Heart right ventricle (tissue), 16 donors: ENCODE results near the gene HDAC1. TPM values are rescaled to one million over a fixed set of nuclear protein-coding genes. Genes with fewer than 3 reads are reported as not detected.
A peak's percentile ranks its signal among the peaks of the same experiment; 100 is the strongest.

Source experiments
- ATAC-seq, 8 donors: fragments of 200-7000 bp; cut with Tn5 transposase; one replicate each; pipeline ENCODE4 v1.9.1; 2020; ENCODE audit warnings: mild to moderate bottlenecking in 8 of 8, moderate library complexity in 8 of 8, moderate number of reproducible peaks in 1 of 8
- DNase-seq, 2 donors: peaks; one replicate each; pipeline ENCODE4 v3.0.0-alpha.2; 2020
- H3K27ac ChIP-seq, 10 donors: fragments of 200-600 bp; sonication (generic) in 2 of 10; one replicate each; pipeline versions ENCODE4 v1.5.0 to v1.8.0; 2020 to 2022; ENCODE audit warnings: mild to moderate bottlenecking in 3 of 10
- H3K27me3 ChIP-seq, 7 donors: fragments of 200-600 bp; one replicate each; pipeline ENCODE4 v1.8.0; 2021 to 2022; ENCODE audit warnings: mild to moderate bottlenecking in 2 of 7
- H3K36me3 ChIP-seq, 9 donors: fragments of 200-600 bp; sonication (generic) in 1 of 9; one replicate each; pipeline versions ENCODE4 v1.5.0 to v1.8.0; 2020 to 2022; ENCODE audit warnings: mild to moderate bottlenecking in 2 of 9
- H3K4me1 ChIP-seq, 9 donors: fragments of 200-600 bp; sonication (generic) in 1 of 9; one replicate each; pipeline versions ENCODE4 v1.5.0 to v1.8.0; 2020 to 2022; ENCODE audit warnings: mild to moderate bottlenecking in 4 of 9
- H3K4me3 ChIP-seq, 10 donors: fragments of 200-600 bp; sonication (generic) in 2 of 10; one replicate each; pipeline versions ENCODE4 v1.5.0 to v1.8.0; 2020 to 2022; ENCODE audit warnings: mild to moderate bottlenecking in 7 of 10, moderate library complexity in 2 of 10
- H3K9me3 ChIP-seq, 11 donors: fragments of 200-600 bp in 10 of 11; sonication (generic) in 2 of 11; one replicate each; pipeline versions ENCODE4 v1.5.0 to v1.8.0; 2013 to 2022; ENCODE audit warnings: mild to moderate bottlenecking in 2 of 11, control low read depth in 1 of 11, moderate library complexity in 1 of 11
- WGBS, 2 donors: extraction: QIAGEN DNeasy Blood & Tissue Kit; methylation state at CpG; one replicate each; pipeline ENCODE4 v1.1.7; 2013; ENCODE audit warnings: inconsistent platforms in 1 of 2; 5-methylcytosine and 5-hydroxymethylcytosine counted together
- intact Hi-C, 10 donors: fragments of 100-400 bp; cut with DNase I; formaldehyde crosslinking; loops; one replicate each; pipeline versions ENCODE4 v1.11.1 to v1.14.2; 2022
- polyA plus RNA-seq, 2 donors: library from polyadenylated mRNA; stranded (reverse); fragments of 200-250 nt; gene quantifications; one replicate each; pipeline ENCODE4 v1.2.3, GENCODE V29; 2013
- total RNA-seq, 10 donors: library from RNA; stranded (reverse); fragmentation: NEBNext Ultra II Directional in 3 of 10; extraction: Animal tissue kit (Norgen Biotek cat#: 25700) in 3 of 10; gene quantifications; one replicate each; pipeline versions ENCODE4 v1.2.1 to v1.2.4, GENCODE V29; 2021 to 2023
- TF ChIP-seq, protein P1 (sequence below), 9 donors: fragments of 200-600 bp; sonication (generic) in 2 of 9; IDR thresholded peaks; one replicate each; pipeline versions ENCODE4 v1.5.0 to v1.8.0; 2021 to 2022; ENCODE audit warnings: antibody characterized with exemption in 9 of 9, mild to moderate bottlenecking in 5 of 9, moderate library complexity in 1 of 9
- donor health status: Arrhythmogenic right ventricular cardiomyopathy.
- donor health status: ischemic (EF 13 %, LVEDD 7.1; RV severe dilation, severe dysfunction).
- donor health status: healthy with polysubstance abuse.
- donor health status: DM: no; HTN: yes; CAD: no.
- donor health status: DM: no; HTN: no; CAD: no.
- donor health status: ischemic (EF 25% LVEDD 6.9; RV normal size, moderate dysfunction).
- donor health status: ischemic (EF 25% LVEDD 5.7; RV mildly dilated, moderate dysfunction).
- donor health status: healthy.
- donor health status: DM: yes; HTN: yes; CAD: no.
- donor health status: Ischemic cardiomyopathy.
- donor health status: ischemic (EF 35%, LVEDD 5.7; RV mildly dilated, moderate dysfunction).
- donor health status: nonischemic (EF 11% LVEDD 7.7; RV severe dilation, severe dysfunction).
- donor health status: DM: yes; HTN: yes; CAD: no.
- donor health status: PGD.
- donor health status: ischemic (EF 29% LVEDD 5.4; RV normal size, mild dysfunction).
- donor health status: nonischemic (EF 23%, LVEDD 6.1; RV moderate dilation, normal function).

Gene HDAC1
- total and polyA plus RNA-seq, 12 donors, result 27.5 to 43.5 (median 33.0) TPM

DNA sequence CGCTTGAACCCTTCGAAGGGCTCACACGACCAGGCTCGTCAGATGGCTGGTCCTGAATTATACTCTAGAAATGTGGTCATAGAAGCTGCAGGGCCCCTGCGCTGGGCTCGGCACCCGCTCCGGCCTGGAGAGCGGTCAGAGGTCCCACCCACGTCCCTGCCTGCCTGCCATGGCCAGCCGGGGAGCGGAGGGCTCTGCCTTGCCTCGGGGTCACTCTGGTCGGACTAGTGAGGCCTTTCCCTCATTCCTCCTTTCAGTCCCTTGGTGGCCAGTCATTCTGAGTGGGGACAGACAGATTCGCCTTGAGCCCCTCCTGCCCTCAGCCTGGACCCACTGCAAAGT, 44.7 kb downstream of the HDAC1 start:
- TF ChIP-seq, protein P1, sequence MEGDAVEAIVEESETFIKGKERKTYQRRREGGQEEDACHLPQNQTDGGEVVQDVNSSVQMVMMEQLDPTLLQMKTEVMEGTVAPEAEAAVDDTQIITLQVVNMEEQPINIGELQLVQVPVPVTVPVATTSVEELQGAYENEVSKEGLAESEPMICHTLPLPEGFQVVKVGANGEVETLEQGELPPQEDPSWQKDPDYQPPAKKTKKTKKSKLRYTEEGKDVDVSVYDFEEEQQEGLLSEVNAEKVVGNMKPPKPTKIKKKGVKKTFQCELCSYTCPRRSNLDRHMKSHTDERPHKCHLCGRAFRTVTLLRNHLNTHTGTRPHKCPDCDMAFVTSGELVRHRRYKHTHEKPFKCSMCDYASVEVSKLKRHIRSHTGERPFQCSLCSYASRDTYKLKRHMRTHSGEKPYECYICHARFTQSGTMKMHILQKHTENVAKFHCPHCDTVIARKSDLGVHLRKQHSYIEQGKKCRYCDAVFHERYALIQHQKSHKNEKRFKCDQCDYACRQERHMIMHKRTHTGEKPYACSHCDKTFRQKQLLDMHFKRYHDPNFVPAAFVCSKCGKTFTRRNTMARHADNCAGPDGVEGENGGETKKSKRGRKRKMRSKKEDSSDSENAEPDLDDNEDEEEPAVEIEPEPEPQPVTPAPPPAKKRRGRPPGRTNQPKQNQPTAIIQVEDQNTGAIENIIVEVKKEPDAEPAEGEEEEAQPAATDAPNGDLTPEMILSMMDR (IDR thresholded peaks at IDR 0.05), result no peak
- Histone ChIP-seq H3K27ac (peak overlapping the region in 9 of 10 donors; percentile 62 to 89 (median 85)), H3K27me3 (peaks cover 0 to 11% (median 0%) of the 10 kb centered on the region in 7 donors), H3K9me3 (no peaks in the 10 kb centered on the region), H3K36me3 (peaks cover 0 to 30% (median 17%) of the 10 kb centered on the region in 9 donors), H3K4me1 (peaks cover 0 to 59% (median 44%) of the 10 kb centered on the region in 9 donors), H3K4me3 (peak overlapping the region; percentile 50 to 81 (median 72))
- DNase-seq (no peak), ATAC-seq (peak in 7 of 8 donors; percentile 4 to 32 (median 12))
- WGBS, 2 donors, result 26 to 27% methylated on average over 15 of the region's 15 CpGs
- intact Hi-C loops, result loop anchor here in 1 of 10 donors (5.0 kb wide), 1 partner anchor 56 kb away; the partner anchor contains the start of gene BSDC1

DNA sequence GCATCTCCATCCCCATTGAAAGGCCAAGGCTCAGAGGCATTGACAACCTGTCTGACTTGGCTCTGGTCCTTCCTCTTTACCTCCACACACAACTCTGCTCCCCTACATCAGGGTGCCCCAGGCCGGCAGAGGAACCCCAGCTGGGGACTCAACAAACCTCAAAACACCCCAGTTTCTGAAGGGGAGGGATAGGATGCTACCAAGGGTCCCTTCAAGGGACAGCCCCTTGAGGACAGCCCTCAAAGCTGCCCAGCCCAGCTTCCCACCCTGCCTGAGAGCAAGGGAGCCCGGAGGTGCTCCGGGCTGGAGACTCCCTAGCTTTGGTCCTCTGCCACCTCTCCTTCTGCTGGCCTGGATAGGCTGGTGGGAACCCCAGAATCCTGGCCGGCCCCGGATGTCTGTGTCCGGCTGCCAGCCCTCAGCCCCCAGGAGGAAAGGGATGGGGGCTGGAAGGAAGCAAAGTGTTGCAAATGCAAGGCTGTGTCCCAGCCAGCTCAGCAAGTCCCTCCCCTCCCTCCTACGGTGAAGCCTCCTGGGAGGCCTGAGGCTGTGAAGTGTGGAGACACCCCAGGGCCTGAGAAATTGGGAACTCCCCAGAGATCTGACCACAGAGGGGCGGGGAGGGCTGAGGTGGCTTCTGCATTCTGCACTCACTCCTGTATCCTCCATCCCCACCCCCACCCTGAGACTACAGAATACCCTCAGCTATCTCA, 45.2 kb downstream of the HDAC1 start:
- intact Hi-C loops, result loop anchor here in 1 of 10 donors (5.0 kb wide), 1 partner anchor 55 kb away; the partner anchor contains the start of gene BSDC1
- peak overlapping the region in 3 of 10 donors; percentile 72 to 77 (median 74) for H3K4me3 ChIP-seq

DNA sequence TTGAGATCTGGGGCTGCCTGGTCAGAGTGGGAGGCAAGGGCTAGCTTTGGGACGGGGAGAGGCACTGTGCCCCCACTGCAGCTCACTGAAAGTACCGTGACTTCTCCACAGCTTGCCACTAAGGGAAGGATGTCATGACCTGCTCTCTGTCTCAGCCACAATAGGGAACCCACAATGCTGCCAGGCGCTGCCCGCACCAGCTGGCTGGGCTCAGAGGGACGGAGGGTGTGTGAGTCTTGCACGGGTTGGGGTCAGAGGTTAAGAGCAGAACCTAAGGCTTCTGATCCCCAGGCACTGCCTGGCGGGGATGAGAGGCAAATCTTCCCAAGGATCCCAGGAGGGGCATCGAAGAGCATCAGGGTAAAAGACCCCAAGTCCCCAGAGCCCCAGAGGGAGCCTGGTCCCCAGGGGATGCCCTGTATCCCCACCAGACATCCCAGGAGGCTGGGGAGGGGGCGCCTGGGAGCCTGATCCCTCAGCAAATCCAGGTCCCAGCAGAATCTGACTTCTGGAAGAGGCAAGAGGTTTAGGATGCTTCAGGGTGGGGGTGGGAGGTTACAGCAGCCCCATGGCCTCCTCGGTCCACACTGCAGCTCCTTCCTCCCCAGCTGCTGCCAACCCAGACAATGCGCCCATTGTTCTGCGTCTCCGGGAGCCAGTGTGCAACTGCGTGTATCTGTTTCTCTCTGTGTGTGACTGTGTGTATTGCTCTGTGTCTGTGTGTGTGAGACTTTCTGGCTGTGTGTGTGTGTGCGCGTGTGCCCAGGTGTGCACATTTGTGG, 46.2 kb downstream of the HDAC1 start:
- ATAC-seq (peak; percentile 20 to 49 (median 32)), DNase-seq (no peak)
- Histone ChIP-seq H3K4me1 (peaks cover 0 to 67% (median 44%) of the 10 kb centered on the region in 9 donors), H3K27ac (peak overlapping the region in 8 of 10 donors; percentile 46 to 89 (median 62)), H3K4me3 (no peak overlapping the region), H3K9me3 (no peaks in the 10 kb centered on the region), H3K27me3 (peaks cover 0 to 11% (median 0%) of the 10 kb centered on the region in 7 donors), H3K36me3 (peaks cover 0 to 15% (median 2%) of the 10 kb centered on the region in 9 donors)
- intact Hi-C loops, result loop anchor here in 1 of 10 donors (5.0 kb wide), 1 partner anchor 54 kb away; the partner anchor contains the start of gene BSDC1
- TF ChIP-seq, protein P1 (IDR thresholded peaks at IDR 0.05), result no peak
- WGBS, 2 donors, result 62 to 63% methylated on average over 16 of the region's 16 CpGs

More for the DNA sequence above, 45.2 kb downstream of the HDAC1 start:
- Histone ChIP-seq H3K27me3 (peaks cover 0 to 11% (median 0%) of the 10 kb centered on the region in 7 donors), H3K4me1 (peaks cover 0 to 65% (median 44%) of the 10 kb centered on the region in 9 donors), H3K9me3 (no peaks in the 10 kb centered on the region), H3K27ac (peak overlapping the region in 9 of 10 donors; percentile 62 to 89 (median 85)), H3K36me3 (peaks cover 0 to 24% (median 11%) of the 10 kb centered on the region in 9 donors)
- peak in 1 of 2 donors; percentile 52 for DNase-seq
- TF ChIP-seq, protein P1 (IDR thresholded peaks at IDR 0.05), result no peak
- peak in 7 of 8 donors; percentile 16 to 52 (median 40) for ATAC-seq
- WGBS, 2 donors, result 45 to 71% methylated on average over 8 of the region's 8 CpGs

GRCh38 chr1:32338637-32339145, 46.8 kb downstream of the HDAC1 start:
- H3K4me3 ChIP-seq, result no peak overlapping the region
- H3K27ac ChIP-seq, result peak overlapping the region in 7 of 10 donors; percentile 48 to 89 (median 62)
- no peak for DNase-seq
- peaks cover 0 to 11% (median 0%) of the 10 kb centered on the region in 7 donors for H3K27me3 ChIP-seq
- H3K9me3 ChIP-seq, result no peaks in the 10 kb centered on the region
- ATAC-seq, result no peak
- TF ChIP-seq, protein P1 (IDR thresholded peaks at IDR 0.05), result no peak
- intact Hi-C loops, result loop anchor here in 1 of 10 donors (5.0 kb wide), 1 partner anchor 54 kb away; the partner anchor contains the start of gene BSDC1
- 78% methylated on average over 14 of the region's 14 CpGs for WGBS, 2 donors
- peaks cover 0 to 9% (median 0%) of the 10 kb centered on the region in 9 donors for H3K36me3 ChIP-seq
- H3K4me1 ChIP-seq, result peaks cover 0 to 65% (median 44%) of the 10 kb centered on the region in 9 donors
